GM12865 (cell line): ENCODE results near the gene ST8SIA6.

Source experiments
- DNase-seq: peaks from one replicate; pipeline ENCODE4 v3.0.0; 2010; ENCODE audit warnings: low read depth
- H3K4me3 ChIP-seq: 2 replicates; pipeline ENCODE4 v1.5.1; 2011; ENCODE audit warnings: mild to moderate bottlenecking, low read depth, low read length, control low read depth
- CTCF ChIP-seq: IDR thresholded peaks from 2 replicates; pipeline ENCODE4 v1.5.1; 2011; ENCODE audit warnings: low read length, control low read depth, low read depth, inconsistent platforms; ENCODE audit not compliant: insufficient read depth; ENCODE audit errors: missing control alignments

The ST8SIA6 gene

GRCh38 chr10:17418249-17418648 is 36.1 kb downstream of the ST8SIA6 start:
- no peak for DNase-seq
- H3K4me3 ChIP-seq, result no peak overlapping the region
- no peak for TF ChIP-seq CTCF

- TF ChIP-seq CTCF, result no peak
- DNase-seq, result no peak
- H3K4me3 ChIP-seq, result no peak overlapping the region
Observed at GRCh38 chr10:17416442-17417211, 37.8 kb downstream of the ST8SIA6 start.

- TF ChIP-seq CTCF, result no peak
- H3K4me3 ChIP-seq, result no peak overlapping the region
- no peak for DNase-seq
Observed at GRCh38 chr10:17415046-17415658, 39.2 kb downstream of the ST8SIA6 start.

GRCh38 chr10:17414484-17414883 is 39.9 kb downstream of the ST8SIA6 start:
- DNase-seq, result no peak
- no peak overlapping the region for H3K4me3 ChIP-seq
- no peak for TF ChIP-seq CTCF

- no peak for TF ChIP-seq CTCF
- no peak overlapping the region for H3K4me3 ChIP-seq
- DNase-seq, result no peak
Observed at GRCh38 chr10:17413876-17414275, 40.5 kb downstream of the ST8SIA6 start.

GRCh38 chr10:17412323-17412722 is 42.1 kb downstream of the ST8SIA6 start:
- no peak for DNase-seq
- H3K4me3 ChIP-seq, result no peak overlapping the region
- TF ChIP-seq CTCF, result peak; percentile 14
